Measurements from ENCODE around the gene FAM193B. TPM values are rescaled to one million over a fixed set of nuclear protein-coding genes. Genes with fewer than 3 reads are reported as not detected.

FAM193B gene
- total RNA-seq, 1 donor from 2014 or later = 227 TPM

DNA sequence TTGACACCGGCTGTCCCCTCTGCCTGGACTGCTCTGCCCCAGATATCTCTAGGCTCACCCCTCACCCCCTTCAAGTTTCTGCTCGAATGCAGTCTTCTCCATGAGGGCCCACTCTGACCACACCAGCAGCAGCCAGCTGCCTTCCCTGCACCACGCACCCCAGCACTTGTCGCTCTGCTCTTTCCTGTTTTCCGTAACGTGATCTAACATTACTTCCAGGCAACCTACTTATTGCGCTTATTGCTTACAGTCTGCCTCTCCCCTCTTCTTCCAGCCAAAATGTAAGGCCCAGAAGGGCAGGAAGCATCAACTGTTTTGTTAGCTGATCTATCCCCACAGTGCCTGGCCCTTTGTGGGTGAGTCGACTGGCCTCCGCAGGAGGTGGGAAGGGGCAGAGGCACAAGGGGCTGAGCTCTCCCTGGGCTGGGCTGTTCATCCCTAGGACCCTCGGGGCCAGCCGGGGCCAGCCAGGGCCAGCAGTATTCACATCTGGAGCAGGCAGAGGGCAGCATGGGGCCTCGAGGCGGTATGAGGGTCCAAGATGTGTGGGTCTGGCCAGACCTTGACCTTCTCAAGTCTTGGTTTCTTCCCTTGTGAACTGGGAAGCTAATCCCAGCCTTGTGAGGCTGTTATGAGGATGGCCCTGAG is 69.3 kb downstream of the FAM193B start:
- DNase-seq = no peak
- H3K4me1 Mint-ChIP-seq (ENCODE audit: low read depth, unreplicated experiment) = peaks cover 33% of the 10 kb centered on the region
- H3K27me3 Mint-ChIP-seq (ENCODE audit: unreplicated experiment) = peaks cover 16% of the 10 kb centered on the region
- H3K9me3 Mint-ChIP-seq (ENCODE audit: unreplicated experiment) = peaks cover 15% of the 10 kb centered on the region
- no peaks in the 10 kb centered on the region for H3K36me3 Mint-ChIP-seq (ENCODE audit: unreplicated experiment)
- peak overlapping the region; percentile 91 for H3K27ac Mint-ChIP-seq (ENCODE audit: unreplicated experiment)
- peak overlapping the region; percentile 59 for H3K4me3 Mint-ChIP-seq (ENCODE audit: unreplicated experiment)
- TF ChIP-seq, protein P1, sequence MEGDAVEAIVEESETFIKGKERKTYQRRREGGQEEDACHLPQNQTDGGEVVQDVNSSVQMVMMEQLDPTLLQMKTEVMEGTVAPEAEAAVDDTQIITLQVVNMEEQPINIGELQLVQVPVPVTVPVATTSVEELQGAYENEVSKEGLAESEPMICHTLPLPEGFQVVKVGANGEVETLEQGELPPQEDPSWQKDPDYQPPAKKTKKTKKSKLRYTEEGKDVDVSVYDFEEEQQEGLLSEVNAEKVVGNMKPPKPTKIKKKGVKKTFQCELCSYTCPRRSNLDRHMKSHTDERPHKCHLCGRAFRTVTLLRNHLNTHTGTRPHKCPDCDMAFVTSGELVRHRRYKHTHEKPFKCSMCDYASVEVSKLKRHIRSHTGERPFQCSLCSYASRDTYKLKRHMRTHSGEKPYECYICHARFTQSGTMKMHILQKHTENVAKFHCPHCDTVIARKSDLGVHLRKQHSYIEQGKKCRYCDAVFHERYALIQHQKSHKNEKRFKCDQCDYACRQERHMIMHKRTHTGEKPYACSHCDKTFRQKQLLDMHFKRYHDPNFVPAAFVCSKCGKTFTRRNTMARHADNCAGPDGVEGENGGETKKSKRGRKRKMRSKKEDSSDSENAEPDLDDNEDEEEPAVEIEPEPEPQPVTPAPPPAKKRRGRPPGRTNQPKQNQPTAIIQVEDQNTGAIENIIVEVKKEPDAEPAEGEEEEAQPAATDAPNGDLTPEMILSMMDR (IDR thresholded peaks at IDR 0.05; ENCODE audit: partially characterized antibody, unreplicated experiment) = no peak

GRCh38 chr5:177483994-177484901 is 70.1 kb downstream of the FAM193B start:
- Mint-ChIP-seq H3K4me3 (ENCODE audit: unreplicated experiment) (peak overlapping the region; percentile 59), H3K27ac (ENCODE audit: unreplicated experiment) (peak overlapping the region; percentile 91), H3K9me3 (ENCODE audit: unreplicated experiment) (peaks cover 21% of the 10 kb centered on the region), H3K27me3 (ENCODE audit: unreplicated experiment) (peaks cover 20% of the 10 kb centered on the region), H3K4me1 (ENCODE audit: low read depth, unreplicated experiment) (peaks cover 37% of the 10 kb centered on the region), H3K36me3 (ENCODE audit: unreplicated experiment) (no peaks in the 10 kb centered on the region)
- TF ChIP-seq, protein P1 (IDR thresholded peaks at IDR 0.05; ENCODE audit: partially characterized antibody, unreplicated experiment) = no peak
- DNase-seq = peak; percentile 73

- Mint-ChIP-seq H3K9me3 (ENCODE audit: unreplicated experiment) (peaks cover 21% of the 10 kb centered on the region), H3K36me3 (ENCODE audit: unreplicated experiment) (no peaks in the 10 kb centered on the region), H3K4me1 (ENCODE audit: low read depth, unreplicated experiment) (peaks cover 38% of the 10 kb centered on the region), H3K27ac (ENCODE audit: unreplicated experiment) (peak overlapping the region; percentile 78), H3K27me3 (ENCODE audit: unreplicated experiment) (peaks cover 20% of the 10 kb centered on the region), H3K4me3 (ENCODE audit: unreplicated experiment) (peak overlapping the region; percentile 12)
- TF ChIP-seq, protein P1 (IDR thresholded peaks at IDR 0.05; ENCODE audit: partially characterized antibody, unreplicated experiment) = no peak
- no peak for DNase-seq
Observed at GRCh38 chr5:177483042-177483441, 71.3 kb downstream of the FAM193B start.

DNA sequence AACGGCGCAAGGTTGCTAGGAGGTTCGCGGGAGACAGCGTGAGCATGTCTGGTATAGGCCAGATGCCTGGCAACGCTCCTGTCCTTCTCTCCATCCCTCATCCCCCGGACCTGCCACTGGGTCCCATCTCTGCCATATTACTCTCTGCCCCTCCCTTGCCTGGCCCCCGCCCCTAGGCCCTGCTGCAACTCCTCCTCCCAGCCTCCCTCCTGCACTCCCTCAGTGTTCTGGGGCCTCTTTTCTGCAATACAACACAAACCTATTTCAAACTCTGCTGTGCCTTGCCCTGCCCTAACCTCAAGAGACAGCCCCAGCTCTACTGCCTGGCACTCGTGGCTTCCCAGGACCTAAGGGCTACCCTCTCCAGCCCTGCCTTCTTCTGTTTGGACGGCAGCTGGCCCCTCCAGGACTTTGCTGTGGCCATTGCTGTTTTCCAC is 72.0 kb downstream of the FAM193B start:
- Mint-ChIP-seq H3K4me1 (ENCODE audit: low read depth, unreplicated experiment) (peaks cover 40% of the 10 kb centered on the region), H3K27me3 (ENCODE audit: unreplicated experiment) (peaks cover 22% of the 10 kb centered on the region), H3K9me3 (ENCODE audit: unreplicated experiment) (peaks cover 21% of the 10 kb centered on the region), H3K36me3 (ENCODE audit: unreplicated experiment) (no peaks in the 10 kb centered on the region), H3K4me3 (ENCODE audit: unreplicated experiment) (peak overlapping the region; percentile 28), H3K27ac (ENCODE audit: unreplicated experiment) (peak overlapping the region; percentile 80)
- DNase-seq = no peak
- TF ChIP-seq, protein P1 (IDR thresholded peaks at IDR 0.05; ENCODE audit: partially characterized antibody, unreplicated experiment) = no peak
